WERI-Rb-1 (cell line): ENCODE measurements around the gene MRPL41.

Experiments
- DNase-seq: peaks from one replicate; pipeline ENCODE4 v3.0.0-alpha.2; 2020
- H3K27ac ChIP-seq: fragments of 250-450 bp; sonication (Bioruptor Pico); 2 replicates; pipeline ENCODE4 v1.5.1; 2020; ENCODE audit warnings: mild to moderate bottlenecking, moderate library complexity
- H3K27me3 ChIP-seq: fragments of 250-450 bp; sonication (Bioruptor Pico); 2 replicates; pipeline ENCODE4 v1.5.1; 2021; ENCODE audit warnings: mild to moderate bottlenecking, low read depth, moderate library complexity; ENCODE audit not compliant: insufficient read depth, severe bottlenecking
- H3K36me3 ChIP-seq: fragments of 250-450 bp; sonication (Bioruptor Pico); 2 replicates; pipeline ENCODE4 v1.5.1; 2020; ENCODE audit warnings: mild to moderate bottlenecking, moderate library complexity
- H3K4me3 ChIP-seq: 2 replicates; pipeline ENCODE4 v1.5.1; 2011; ENCODE audit warnings: low read depth, mild to moderate bottlenecking, control low read depth, low read length
- H3K9me3 ChIP-seq: fragments of 250-450 bp; sonication (Bioruptor Pico); 2 replicates; pipeline ENCODE4 v1.5.1; 2021; ENCODE audit warnings: mild to moderate bottlenecking, moderate library complexity; ENCODE audit not compliant: severe bottlenecking
- TF ChIP-seq, protein P1 (sequence below): IDR thresholded peaks from 2 replicates; pipeline ENCODE4 v1.5.1; 2011; ENCODE audit warnings: low read depth, mild to moderate bottlenecking, control low read depth, inconsistent platforms, low read length

Gene MRPL41

DNA sequence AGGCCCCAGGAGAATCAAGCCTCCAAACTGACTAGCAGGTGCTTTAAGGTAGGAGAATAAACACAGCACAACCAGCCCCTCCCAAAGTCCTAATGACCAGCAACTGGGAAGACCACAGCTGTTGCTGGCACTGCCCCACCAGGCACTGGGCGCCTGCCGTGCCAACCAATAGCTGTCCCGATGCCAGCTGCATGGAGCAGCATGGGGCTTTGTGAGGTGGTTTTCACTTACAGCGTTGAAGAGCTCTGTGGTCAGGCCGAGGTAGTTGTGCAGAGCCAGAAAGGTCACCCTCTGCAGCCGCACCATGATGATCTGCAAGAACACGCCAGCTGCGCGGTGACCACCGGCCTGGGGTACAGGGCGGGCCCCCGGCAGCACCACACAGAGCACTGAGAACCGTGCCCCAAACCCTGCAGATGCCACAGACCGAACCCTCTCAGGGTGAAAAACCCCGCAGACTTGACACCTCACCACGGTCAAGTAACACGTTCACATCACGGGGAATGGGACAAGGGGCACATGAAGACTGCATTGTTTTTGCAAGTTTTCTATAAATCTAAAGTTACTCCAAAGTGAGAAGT, 30.2 kb upstream of the MRPL41 start:
- DNase-seq, result no peak
- no peaks in the 10 kb centered on the region for H3K27me3 ChIP-seq
- TF ChIP-seq, protein P1, sequence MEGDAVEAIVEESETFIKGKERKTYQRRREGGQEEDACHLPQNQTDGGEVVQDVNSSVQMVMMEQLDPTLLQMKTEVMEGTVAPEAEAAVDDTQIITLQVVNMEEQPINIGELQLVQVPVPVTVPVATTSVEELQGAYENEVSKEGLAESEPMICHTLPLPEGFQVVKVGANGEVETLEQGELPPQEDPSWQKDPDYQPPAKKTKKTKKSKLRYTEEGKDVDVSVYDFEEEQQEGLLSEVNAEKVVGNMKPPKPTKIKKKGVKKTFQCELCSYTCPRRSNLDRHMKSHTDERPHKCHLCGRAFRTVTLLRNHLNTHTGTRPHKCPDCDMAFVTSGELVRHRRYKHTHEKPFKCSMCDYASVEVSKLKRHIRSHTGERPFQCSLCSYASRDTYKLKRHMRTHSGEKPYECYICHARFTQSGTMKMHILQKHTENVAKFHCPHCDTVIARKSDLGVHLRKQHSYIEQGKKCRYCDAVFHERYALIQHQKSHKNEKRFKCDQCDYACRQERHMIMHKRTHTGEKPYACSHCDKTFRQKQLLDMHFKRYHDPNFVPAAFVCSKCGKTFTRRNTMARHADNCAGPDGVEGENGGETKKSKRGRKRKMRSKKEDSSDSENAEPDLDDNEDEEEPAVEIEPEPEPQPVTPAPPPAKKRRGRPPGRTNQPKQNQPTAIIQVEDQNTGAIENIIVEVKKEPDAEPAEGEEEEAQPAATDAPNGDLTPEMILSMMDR, result no peak
- H3K36me3 ChIP-seq, result no peaks in the 10 kb centered on the region
- H3K9me3 ChIP-seq, result no peaks in the 10 kb centered on the region
- no peak overlapping the region for H3K4me3 ChIP-seq
- no peak overlapping the region for H3K27ac ChIP-seq

DNA sequence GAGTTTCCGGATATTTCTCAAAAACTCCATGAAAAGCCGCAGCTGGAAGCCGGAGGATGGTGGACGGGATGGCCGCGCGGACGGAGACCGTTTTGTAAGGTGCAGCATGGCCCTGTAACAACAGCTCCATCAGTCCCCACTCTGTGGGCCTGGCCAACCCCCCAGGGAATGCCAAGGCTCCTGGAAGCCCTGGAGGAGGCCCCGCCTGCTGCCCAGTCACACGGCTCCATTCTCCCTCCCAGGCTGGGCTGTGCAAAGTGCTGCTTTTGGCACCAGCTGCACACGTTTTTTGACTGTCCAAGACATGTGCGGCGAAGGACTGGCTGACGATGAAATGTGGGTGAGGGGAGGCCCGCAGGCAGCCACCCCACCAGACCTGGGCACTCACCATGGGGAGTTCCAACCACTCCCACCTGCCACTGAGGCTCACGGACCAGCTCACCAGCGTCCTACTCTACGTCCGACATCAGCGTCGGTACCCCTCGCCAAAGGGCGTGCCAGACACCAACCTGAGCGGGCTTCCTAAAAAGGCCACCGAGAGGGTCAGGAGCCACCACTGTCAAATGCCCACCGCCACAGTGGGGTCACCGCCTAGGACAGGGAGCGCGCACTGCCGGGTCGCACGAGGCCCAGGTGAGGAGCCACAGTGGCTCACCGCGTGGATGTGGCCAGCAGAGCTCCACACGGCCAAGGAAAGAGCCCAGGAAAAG, 28.8 kb upstream of the MRPL41 start:
- no peak for DNase-seq
- Histone ChIP-seq H3K4me3 (no peak overlapping the region), H3K36me3 (no peaks in the 10 kb centered on the region), H3K9me3 (no peaks in the 10 kb centered on the region), H3K27me3 (no peaks in the 10 kb centered on the region), H3K27ac (no peak overlapping the region)
- TF ChIP-seq, protein P1, result no peak

DNA sequence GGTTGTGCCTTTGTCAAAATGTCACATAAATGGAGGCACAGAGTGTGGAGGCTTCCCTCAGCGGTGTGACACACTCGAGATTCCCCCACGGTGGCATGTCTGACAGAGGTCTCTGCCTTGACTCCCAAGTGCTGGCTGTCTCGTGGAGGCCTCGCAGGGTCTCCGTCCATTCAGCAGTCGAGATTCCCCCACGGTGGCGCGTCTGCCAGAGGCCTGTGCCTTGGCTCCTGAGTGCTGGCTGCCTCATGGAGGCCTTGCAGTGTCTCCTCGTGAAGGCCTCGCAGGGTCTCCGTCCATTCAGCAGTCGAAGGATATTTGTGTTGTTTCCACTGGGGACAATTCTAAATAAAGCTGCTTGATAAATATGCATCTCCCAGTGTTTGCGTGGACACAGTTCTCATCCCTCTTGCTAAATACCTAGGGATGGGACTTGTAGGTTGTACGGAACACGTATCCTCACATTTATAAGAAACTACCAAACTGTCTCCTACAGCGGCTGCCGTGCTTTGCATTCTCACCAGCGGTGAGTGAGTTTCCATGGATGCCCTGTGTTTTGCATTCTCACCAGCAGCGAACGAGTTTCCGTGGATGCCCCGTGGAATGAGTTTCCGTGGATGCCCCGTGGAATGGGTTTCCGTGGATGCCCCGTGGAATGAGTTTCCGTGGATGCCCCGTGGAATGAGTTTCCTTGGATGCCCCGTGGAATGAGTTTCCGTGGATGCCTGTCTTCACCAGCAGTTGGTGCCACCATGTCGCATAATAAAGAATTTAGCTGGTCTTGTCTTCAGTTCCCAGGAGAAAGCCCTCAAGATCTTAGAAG, 27.3 kb upstream of the MRPL41 start:
- Histone ChIP-seq H3K27ac (no peak overlapping the region), H3K27me3 (no peaks in the 10 kb centered on the region), H3K9me3 (no peaks in the 10 kb centered on the region), H3K36me3 (no peaks in the 10 kb centered on the region), H3K4me3 (no peak overlapping the region)
- no peak for DNase-seq
- TF ChIP-seq, protein P1, result no peak

DNA sequence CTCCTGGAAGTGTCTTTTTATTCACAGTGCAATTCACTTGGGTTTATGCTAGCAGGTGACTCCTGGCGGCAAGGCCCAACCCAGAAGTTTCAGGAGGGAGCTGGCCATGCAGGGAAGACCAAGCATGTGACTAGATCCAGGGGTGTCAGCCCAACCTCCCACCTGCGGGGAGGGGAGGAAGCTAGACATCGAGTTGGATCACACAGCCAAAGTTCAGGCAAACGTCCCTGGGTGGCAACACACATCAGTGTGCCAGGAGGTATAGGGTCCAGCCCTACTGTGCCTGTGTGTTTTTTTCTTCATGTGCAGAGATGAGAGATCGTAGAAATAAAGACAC, 26.7 kb upstream of the MRPL41 start:
- TF ChIP-seq, protein P1, result no peak
- Histone ChIP-seq H3K36me3 (no peaks in the 10 kb centered on the region), H3K9me3 (no peaks in the 10 kb centered on the region), H3K27ac (no peak overlapping the region), H3K4me3 (no peak overlapping the region), H3K27me3 (no peaks in the 10 kb centered on the region)
- DNase-seq, result no peak

DNA sequence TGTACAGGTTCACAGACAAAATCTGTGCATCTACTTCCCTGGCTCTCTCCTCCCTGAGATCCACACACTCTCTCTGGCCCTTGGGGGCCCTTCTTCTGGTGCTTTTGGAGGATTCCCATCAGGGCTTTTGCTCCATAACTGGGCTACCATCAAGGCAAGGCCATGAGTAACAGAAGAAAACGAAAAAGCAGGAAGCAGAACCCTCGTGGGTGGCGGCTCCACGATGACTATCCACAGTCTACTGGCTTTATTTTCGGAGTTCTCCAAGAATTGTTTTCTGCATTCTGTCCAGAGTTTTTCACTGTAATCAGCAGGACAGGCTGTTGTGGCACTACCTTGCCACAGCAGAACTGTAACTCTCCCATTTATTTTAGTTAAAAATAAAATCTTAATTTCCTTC, 21.3 kb upstream of the MRPL41 start:
- no peaks in the 10 kb centered on the region for H3K36me3 ChIP-seq
- no peak overlapping the region for H3K27ac ChIP-seq
- H3K9me3 ChIP-seq, result no peaks in the 10 kb centered on the region
- DNase-seq, result no peak
- no peaks in the 10 kb centered on the region for H3K27me3 ChIP-seq
- TF ChIP-seq, protein P1, result no peak
- H3K4me3 ChIP-seq, result no peak overlapping the region
